SU-DHL-6 (cell line): Measurements from ENCODE around the gene FJX1.
A peak's percentile ranks its signal among the peaks of the same experiment; 100 is the strongest.

ENCODE experiments used
- H2AFZ ChIP-seq: fragments of 200-600 bp; sonication (generic); 2 replicates; pipeline ENCODE4 v1.6.1; 2014; ENCODE audit warnings: low read depth, mild to moderate bottlenecking, moderate library complexity, mixed read lengths, antibody characterized with exemption, low read length; ENCODE audit not compliant: severe bottlenecking
- H3F3A ChIP-seq: fragments of 200-600 bp; shearing (Covaris generic); 2 replicates; pipeline ENCODE4 v1.6.0; 2016; ENCODE audit warnings: antibody characterized with exemption, mild to moderate bottlenecking; ENCODE audit not compliant: insufficient read depth
- H3K27ac ChIP-seq: fragments of 200-600 bp; sonication (generic); 2 replicates; pipeline ENCODE4 v1.5.1; 2016; ENCODE audit warnings: low read depth, mild to moderate bottlenecking, low read length, moderate library complexity, mixed read lengths
- H3K27me3 ChIP-seq: fragments of 200-600 bp; sonication (generic), shearing (Covaris generic); 2 replicates; pipeline ENCODE4 v1.6.0; 2014; ENCODE audit warnings: mild to moderate bottlenecking, low read length
- H3K36me3 ChIP-seq: fragments of 200-600 bp; sonication (generic); 2 replicates; pipeline ENCODE4 v1.6.1; 2014; ENCODE audit warnings: mild to moderate bottlenecking, low read length, mixed read lengths
- H3K4me2 ChIP-seq: fragments of 300-600, 200-600 bp; shearing (Covaris generic), sonication (generic); 2 replicates; pipeline ENCODE4 v1.6.0; 2014; ENCODE audit warnings: low read length, low read depth, mild to moderate bottlenecking; ENCODE audit not compliant: poor library complexity, severe bottlenecking
- H3K4me3 ChIP-seq: fragments of 200-600 bp; sonication (generic); 2 replicates; pipeline ENCODE4 v1.5.1; 2014; ENCODE audit warnings: antibody characterized with exemption, low read length, mild to moderate bottlenecking, mixed read lengths; ENCODE audit not compliant: insufficient read depth, poor library complexity, severe bottlenecking
- H3K79me2 ChIP-seq: fragments of 200-600 bp; sonication (generic); 2 replicates; pipeline ENCODE4 v1.6.1; 2014; ENCODE audit warnings: mild to moderate bottlenecking, low read length, moderate library complexity; ENCODE audit not compliant: insufficient read depth
- H3K9ac ChIP-seq: fragments of 200-600 bp; sonication (generic); 2 replicates; pipeline ENCODE4 v1.7.0; 2014; ENCODE audit warnings: mild to moderate bottlenecking, low read length
- H3K9me2 ChIP-seq: fragments of 200-600 bp; sonication (generic); replicated peaks from 2 replicates; pipeline ENCODE4 v1.6.1; 2014; ENCODE audit warnings: low read length; ENCODE audit not compliant: insufficient read depth
- H3K9me3 ChIP-seq: fragments of 200-600 bp; sonication (generic); 2 replicates; pipeline ENCODE4 v1.6.1; 2014; ENCODE audit warnings: low read length, mixed read lengths; ENCODE audit not compliant: insufficient read depth
- H4K20me1 ChIP-seq: fragments of 200-600 bp; sonication (generic); 2 replicates; pipeline ENCODE4 v1.6.1; 2014; ENCODE audit warnings: low read depth, mild to moderate bottlenecking, antibody characterized with exemption, low read length, moderate library complexity, mixed read lengths
- EZH2phosphoT487 ChIP-seq: fragments of 200-600 bp; sonication (generic), shearing (Covaris generic); conservative IDR thresholded peaks from 2 replicates; pipeline ENCODE4 v1.6.1; 2018; ENCODE audit warnings: mild to moderate bottlenecking, antibody characterized with exemption, low read length, moderate library complexity, mixed read lengths
- TF ChIP-seq, protein P1 (sequence below): fragments of 200-600 bp; sonication (generic); IDR thresholded peaks from one replicate; pipeline ENCODE4 v1.5.1; 2017; ENCODE audit warnings: antibody characterized with exemption, mild to moderate bottlenecking, low read length, moderate library complexity; ENCODE audit not compliant: insufficient read depth, poor library complexity, severe bottlenecking

FJX1 gene

DNA sequence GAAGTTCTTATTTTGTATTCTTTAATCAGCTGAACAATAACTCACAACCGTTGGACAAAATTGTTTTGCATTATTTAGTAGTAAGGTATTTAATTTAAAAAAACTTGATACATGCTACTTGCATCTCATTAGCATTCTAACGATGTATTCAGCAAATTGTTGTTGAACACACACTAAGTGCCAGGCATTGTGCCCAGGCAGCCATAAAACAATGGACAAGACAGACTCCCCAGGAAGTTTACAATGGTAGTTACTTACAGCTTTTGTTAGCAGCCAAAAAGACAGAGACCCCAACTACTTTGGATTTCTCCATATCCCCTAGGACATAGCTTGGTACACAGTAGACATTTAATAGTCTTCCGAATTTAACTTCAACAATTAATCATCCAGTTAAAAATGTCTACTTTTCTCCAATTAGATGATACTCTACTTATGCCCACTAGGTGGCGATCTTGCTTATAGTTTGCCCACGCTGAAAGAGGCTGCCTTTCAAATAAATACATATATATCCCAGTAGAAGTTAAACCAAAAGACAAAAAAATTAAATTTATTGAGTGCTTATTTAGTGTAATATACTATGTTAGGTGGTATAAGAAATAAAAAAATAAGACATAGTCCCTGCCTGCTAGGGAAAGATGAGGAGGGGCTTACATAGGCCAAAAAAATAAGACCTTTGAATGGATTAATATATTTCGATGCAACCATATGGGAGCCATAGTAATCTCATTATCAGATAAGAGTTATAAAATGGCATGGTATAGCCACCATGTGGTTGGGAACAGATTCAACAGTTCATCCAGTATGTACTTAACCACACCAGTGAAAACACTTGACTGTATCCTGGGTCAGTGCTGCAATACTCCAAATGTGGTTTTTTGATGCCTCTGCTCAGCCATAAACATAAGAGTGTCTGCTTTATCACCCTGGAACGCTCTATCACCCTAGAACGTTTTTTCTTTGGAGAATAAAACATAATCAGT is 2.0 kb upstream of the FJX1 start:
- Histone ChIP-seq H3F3A (no peaks in the 10 kb centered on the region), H4K20me1 (no peaks in the 10 kb centered on the region), H3K27me3 (no peaks in the 10 kb centered on the region), H3K27ac (no peak overlapping the region), H3K4me2 (no peak overlapping the region), H3K9ac (no peak overlapping the region), H2AFZ (no peak overlapping the region), H3K9me3 (no peaks in the 10 kb centered on the region), H3K9me2 (no peaks in the 10 kb centered on the region), H3K4me3 (no peak overlapping the region), H3K36me3 (no peaks in the 10 kb centered on the region), H3K79me2 (no peaks in the 10 kb centered on the region)
- TF ChIP-seq EZH2phosphoT487, result no peak
- TF ChIP-seq, protein P1, sequence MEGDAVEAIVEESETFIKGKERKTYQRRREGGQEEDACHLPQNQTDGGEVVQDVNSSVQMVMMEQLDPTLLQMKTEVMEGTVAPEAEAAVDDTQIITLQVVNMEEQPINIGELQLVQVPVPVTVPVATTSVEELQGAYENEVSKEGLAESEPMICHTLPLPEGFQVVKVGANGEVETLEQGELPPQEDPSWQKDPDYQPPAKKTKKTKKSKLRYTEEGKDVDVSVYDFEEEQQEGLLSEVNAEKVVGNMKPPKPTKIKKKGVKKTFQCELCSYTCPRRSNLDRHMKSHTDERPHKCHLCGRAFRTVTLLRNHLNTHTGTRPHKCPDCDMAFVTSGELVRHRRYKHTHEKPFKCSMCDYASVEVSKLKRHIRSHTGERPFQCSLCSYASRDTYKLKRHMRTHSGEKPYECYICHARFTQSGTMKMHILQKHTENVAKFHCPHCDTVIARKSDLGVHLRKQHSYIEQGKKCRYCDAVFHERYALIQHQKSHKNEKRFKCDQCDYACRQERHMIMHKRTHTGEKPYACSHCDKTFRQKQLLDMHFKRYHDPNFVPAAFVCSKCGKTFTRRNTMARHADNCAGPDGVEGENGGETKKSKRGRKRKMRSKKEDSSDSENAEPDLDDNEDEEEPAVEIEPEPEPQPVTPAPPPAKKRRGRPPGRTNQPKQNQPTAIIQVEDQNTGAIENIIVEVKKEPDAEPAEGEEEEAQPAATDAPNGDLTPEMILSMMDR, result peak; percentile 76

DNA sequence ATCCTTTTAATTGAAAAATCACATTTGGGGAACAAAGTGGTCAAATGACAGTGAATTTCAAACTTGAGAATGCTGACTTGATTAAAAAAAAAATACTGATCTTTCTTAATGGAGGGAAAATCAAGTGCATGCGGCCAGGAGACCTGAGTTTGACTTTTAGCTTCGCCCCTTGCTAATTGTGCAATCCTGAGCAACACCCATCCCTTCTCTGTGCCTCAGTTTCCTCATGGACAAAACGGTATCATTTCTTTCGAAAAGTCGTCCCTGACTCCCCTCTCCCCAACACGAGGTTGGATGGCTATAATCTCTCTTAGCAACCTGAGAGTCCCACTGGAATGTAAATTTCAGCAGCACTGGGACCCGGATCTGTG is 959 bp upstream of the FJX1 start:
- Histone ChIP-seq H3K36me3 (no peaks in the 10 kb centered on the region), H4K20me1 (no peaks in the 10 kb centered on the region), H3K9ac (no peak overlapping the region), H3K27me3 (no peaks in the 10 kb centered on the region), H3K9me2 (no peaks in the 10 kb centered on the region), H3K4me2 (no peak overlapping the region), H3K27ac (no peak overlapping the region), H3K4me3 (no peak overlapping the region), H3F3A (no peaks in the 10 kb centered on the region), H3K9me3 (no peaks in the 10 kb centered on the region), H2AFZ (no peak overlapping the region), H3K79me2 (no peaks in the 10 kb centered on the region)
- TF ChIP-seq, protein P1, result no peak
- no peak for TF ChIP-seq EZH2phosphoT487

DNA sequence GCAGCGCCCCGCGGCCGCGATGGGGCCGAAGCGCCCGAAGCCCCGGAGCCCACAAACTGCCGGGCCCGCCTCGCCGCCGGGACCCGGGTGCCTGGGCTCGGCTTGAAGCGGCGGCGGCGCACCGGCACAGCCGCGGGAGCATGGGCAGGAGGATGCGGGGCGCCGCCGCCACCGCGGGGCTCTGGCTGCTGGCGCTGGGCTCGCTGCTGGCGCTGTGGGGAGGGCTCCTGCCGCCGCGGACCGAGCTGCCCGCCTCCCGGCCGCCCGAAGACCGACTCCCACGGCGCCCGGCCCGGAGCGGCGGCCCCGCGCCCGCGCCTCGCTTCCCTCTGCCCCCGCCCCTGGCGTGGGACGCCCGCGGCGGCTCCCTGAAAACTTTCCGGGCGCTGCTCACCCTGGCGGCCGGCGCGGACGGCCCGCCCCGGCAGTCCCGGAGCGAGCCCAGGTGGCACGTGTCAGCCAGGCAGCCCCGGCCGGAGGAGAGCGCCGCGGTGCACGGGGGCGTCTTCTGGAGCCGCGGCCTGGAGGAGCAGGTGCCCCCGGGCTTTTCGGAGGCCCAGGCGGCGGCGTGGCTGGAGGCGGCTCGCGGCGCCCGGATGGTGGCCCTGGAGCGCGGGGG is 346 bp downstream of the FJX1 start:
- no peaks in the 10 kb centered on the region for H3F3A ChIP-seq
- H3K79me2 ChIP-seq, result no peaks in the 10 kb centered on the region
- TF ChIP-seq, protein P1, result no peak
- TF ChIP-seq EZH2phosphoT487, result no peak
- no peaks in the 10 kb centered on the region for H3K27me3 ChIP-seq
- no peaks in the 10 kb centered on the region for H3K9me3 ChIP-seq
- no peaks in the 10 kb centered on the region for H3K36me3 ChIP-seq
- H4K20me1 ChIP-seq, result no peaks in the 10 kb centered on the region
- peak overlapping the region; percentile 15 for H3K4me2 ChIP-seq
- H3K27ac ChIP-seq, result no peak overlapping the region
- peak overlapping the region; percentile 6 for H3K4me3 ChIP-seq
- H3K9me2 ChIP-seq, result no peaks in the 10 kb centered on the region
- no peak overlapping the region for H3K9ac ChIP-seq
- H2AFZ ChIP-seq, result no peak overlapping the region
